Stimulated activated CD4-positive, alpha-beta T cell treated with anti-CD3 and anti-CD28 coated beads, Interleukin-2, amount 100 ng/mL, for 4 hours (primary cell): Measurements from ENCODE around the gene SLC17A2.

ENCODE experiments used
- DNase-seq: peaks from one replicate; pipeline ENCODE4 v3.0.0-alpha.2; 2020; ENCODE audit warnings: low read depth

SLC17A2 gene

DNA sequence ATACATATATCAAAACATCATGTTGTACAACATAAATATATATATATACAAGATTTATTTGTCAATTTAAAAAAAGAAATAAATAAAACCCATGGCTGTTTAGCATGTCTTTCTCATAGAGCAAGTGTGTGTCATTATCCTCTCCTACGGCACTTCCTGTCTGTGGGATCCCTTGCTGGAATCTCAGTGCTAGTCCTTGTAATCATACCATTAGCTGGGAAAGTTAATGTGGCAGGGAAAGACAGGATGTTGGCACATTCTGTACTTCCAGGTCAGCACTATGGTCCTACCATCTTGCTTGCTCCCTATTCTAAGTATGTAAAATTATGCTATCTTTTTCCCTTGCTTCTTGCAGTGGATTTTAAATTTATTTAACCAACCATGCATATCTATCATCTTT, 47.0 kb downstream of the SLC17A2 start:
- no peak for DNase-seq

GRCh38 chr6:25882051-25882496, 48.4 kb downstream of the SLC17A2 start:
- DNase-seq, result no peak

DNA sequence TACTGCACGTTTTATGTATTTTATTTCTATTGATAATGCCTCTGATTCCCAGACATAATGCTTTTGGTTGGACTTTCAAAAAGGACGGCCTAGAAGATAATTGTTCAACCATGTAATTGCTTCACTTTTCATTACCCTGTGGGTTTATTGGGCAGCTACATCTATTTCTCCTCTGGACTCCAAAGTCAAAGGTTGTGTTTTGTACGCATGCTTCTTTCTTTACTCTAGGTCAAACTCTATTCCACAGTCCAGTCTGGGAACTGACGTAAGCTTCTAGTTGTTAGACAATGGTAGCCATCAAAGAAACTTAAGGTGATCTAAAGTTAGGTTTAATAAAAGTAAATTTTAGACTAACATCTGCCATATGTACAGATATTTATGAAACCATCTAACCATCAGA, 49.9 kb downstream of the SLC17A2 start:
- DNase-seq, result no peak

DNA sequence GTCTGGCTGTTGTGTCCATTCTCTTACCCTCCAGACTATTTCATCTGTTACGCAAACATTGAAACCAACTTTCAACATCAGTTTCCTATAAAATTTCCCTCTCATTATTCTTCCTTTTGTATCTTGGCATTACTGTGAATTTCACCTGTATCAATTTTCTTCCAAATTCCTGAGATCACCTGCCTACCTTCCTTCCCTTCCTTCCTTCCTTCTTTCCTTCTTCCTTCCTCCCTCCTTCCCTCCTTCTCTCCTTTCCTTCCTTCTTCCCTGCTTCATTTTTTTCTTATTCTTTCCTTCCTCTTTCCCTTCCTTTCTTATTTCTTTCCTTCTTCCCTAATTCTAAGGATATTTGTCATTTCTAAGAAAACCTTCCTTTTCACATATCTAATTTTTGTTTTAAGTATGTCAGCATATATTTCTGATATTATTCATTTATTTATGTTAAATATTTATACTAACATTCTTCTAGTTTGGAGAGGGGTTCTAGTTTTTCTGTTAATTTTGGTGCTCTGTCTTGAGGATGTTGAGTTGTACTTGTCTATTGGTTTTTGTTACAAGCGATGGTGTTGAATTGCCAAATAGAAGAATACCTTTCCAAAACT, 51.7 kb downstream of the SLC17A2 start:
- no peak for DNase-seq

DNA sequence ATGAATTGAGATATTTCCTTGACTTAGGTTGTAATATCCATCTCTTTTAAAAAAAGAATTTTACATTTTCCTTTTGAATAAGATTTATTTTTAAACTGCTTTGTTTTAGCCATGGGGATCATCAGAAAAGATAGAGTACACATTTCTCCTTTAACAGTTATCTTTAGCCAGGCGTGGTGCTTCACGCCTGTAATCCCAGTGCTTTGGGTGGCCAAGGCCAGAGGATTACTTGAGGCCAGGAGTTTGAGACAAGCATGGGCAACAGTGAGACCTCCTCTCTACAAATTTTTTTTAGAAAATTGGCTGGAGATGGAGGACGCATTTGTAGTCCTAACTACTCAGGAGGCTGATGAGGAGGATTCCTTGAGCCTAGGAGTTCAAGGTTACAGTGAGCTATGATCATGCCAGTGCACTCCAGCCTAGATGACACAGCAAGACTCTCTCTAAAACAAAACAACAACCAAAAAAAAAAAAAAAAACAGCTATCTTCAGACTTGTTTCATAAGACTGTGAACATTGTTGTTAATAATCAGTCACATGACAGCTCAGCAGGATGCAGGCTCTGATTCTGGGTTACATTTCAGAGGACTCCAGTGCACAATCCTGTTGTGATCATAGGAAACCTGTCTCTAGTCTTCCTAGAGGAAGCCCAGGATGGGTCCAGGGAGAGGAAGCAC, 54.4 kb downstream of the SLC17A2 start:
- no peak for DNase-seq

DNA sequence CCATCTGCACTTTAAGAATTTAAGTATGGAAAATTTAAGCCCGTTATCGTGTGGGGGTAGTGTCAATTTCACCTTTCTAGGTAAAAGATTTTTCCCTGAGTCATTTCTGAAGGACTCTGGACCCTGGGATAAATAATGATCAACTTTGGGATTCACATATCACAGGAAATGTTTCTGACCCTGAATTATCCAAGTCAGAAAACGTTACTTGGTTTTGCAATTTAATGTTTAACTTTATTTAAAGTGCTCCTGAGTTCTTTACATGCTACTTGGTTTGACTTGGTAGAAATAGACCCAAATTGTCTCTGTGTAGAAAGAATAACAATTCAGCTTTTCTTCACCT, 55.0 kb downstream of the SLC17A2 start:
- DNase-seq, result no peak

DNA sequence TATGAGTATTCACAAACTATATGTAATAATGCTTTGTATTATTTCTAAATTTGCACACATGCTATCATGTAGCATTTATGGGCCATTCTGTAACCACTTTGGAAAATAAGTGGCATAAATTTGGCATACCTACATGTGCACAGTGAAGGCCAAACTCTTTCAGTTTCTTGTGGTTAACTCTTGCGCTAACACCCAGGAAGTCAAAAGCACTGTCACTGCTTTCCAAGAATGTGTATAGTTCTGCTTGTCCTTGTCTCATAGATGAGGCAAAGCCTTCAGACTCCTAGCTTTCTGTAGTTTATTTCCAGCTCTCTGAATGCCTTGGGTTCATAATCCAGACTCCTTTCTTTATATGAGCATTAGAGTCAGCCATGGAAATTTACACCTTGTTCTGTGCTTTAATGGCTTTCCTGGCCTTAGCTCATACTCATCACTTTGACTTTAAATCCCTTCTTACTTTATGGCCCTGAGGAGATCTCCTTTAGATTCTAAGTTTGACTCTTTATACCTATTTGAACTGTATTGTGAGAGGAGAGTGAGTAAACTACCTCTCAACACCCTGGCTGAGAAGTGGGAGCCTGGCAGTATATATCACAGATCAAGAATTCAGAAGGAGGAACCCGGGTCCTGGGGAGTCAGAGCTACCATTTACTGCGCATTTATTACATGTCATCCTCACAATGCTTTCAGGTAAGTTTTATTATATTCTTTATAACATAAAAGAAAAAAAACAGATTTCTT, 55.5 kb downstream of the SLC17A2 start:
- DNase-seq, result no peak

DNA sequence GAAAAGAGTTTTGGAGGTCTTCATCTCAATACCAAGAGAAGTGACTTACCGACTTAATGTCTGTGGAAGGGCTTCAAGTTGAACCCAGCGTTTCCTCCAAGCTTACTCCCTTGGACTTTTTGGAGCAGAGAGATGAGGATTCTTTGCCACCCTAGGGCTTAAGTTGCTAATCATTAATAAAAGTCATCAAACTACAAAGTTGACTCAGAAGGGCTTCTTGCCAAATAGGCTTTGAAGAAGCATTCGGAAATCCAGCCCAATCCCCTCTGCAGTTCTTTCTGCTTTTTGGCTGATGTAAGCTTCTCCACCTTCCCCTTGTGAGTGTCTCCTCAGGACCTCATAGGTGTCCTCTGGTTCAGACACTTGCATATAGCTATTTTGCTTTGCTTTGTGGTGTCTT, 56.4 kb downstream of the SLC17A2 start, which contains the start of gene SLC17A3:
SLC17A3 (minus strand) TSS at position 126 of the 400 bp plus-strand sequence. CDS start 5,856 bp downstream, outside the sequence.
- no peak for DNase-seq

- DNase-seq, result no peak
Observed at GRCh38 chr6:25872814-25873213, 57.7 kb downstream of the SLC17A2 start.

DNA sequence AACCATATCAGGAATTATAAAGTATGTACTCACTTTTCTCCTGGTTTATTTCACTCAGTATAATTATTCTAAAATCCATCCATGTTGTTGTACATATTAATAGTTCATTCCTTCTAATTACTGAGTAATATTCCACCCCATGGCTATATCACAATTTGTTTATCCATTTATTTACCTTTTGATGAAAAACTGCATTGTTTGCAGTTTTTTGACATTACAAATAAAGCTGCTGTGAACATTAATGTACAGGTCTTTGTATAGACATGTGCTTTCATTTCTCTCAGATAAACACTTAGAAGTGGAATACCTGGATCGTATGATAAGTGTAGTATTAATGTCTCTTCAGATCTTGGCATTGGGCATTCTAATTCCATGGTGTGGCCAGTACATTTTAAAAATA, 60.7 kb downstream of the SLC17A2 start:
- no peak for DNase-seq

DNA sequence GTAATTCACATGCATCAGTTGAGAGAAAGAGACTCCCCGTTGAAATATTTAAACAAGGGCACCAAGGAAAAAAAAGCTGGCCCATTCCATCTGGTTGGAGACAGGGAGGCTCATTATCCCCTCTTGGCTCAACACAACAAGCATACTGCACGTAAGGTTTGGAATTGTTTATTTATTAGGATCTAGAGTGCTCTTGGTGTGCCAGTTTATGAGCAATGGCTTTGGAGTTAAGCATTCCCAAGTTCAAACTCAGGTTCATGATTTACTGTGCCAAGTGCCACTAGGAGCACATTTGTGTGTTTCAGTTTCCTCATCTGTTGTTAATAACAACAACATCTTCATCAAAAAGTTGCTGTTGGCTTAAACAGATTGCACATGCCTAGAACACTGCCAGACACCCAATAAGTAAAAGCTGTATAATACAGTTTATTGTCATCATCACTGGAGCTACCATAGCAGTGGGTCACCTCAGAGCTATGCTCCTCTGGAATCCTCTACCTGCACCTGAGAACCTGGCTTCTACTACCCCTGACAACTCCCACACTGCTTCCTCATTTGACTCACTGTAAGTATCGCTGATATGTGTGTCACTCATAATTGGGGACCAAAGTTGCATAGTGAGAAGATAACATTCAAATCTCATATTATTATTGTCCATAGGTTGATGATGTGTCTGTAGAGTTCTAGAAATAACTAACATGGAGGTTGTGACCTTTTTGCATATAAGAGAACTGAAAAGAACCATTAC, 61.9 kb downstream of the SLC17A2 start:
- no peak for DNase-seq

GRCh38 chr6:25866011-25866410, 64.5 kb downstream of the SLC17A2 start:
- DNase-seq, result no peak

DNA sequence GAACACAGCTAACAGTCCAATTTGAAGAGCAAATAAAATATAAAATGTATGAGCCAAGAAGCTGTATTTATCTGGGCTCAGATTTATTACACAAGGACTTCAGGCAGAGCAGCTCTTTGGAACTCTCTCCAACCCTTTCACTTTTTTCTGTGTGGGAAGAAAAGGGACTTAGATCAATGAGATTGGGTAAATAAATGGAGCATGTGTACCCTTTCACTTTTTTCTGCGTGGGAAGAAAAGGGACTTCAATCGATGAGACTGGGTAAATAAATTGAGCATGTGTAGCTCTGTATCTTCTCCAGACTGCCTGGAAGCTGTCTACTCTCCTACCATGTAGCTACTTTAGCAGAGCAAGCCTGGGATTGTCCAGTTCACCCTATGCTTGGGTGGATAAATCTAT, 67.1 kb downstream of the SLC17A2 start:
- DNase-seq, result no peak
